HG02642 (cell line): ENCODE results near the gene ATP10A.

ENCODE experiments used
- ATAC-seq: cut with Tn5 transposase; IDR thresholded peaks from one replicate; pipeline ENCODE4 v1.9.1; 2021; ENCODE audit warnings: mild to moderate bottlenecking; ENCODE audit not compliant: unreplicated experiment, poor library complexity

Gene ATP10A

GRCh38 chr15:25797936-25798901 lies 64.9 kb downstream of the ATP10A start:
- no peak for ATAC-seq

GRCh38 chr15:25797511-25797935 lies 65.6 kb downstream of the ATP10A start:
- no peak for ATAC-seq

DNA sequence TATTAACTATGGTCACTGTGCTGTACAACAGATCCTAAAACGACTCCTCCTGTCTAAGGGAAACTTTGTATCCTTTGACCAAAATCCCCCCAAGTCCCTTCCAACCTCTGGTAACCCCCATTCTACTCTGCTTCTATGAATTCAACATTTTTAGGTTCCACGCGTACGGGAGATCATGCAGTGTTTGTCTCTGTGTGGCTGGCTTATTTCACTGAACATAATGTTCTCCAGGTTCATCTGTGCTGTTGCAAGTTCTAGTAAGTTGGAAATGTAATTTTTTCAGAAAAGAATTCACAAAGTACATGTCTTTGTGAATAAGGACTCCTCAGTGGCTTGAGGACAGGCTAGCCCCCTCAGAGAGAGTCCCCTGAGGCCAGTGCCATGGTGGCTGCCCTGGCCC lies 66.1 kb downstream of the ATP10A start:
- ATAC-seq: no peak

DNA sequence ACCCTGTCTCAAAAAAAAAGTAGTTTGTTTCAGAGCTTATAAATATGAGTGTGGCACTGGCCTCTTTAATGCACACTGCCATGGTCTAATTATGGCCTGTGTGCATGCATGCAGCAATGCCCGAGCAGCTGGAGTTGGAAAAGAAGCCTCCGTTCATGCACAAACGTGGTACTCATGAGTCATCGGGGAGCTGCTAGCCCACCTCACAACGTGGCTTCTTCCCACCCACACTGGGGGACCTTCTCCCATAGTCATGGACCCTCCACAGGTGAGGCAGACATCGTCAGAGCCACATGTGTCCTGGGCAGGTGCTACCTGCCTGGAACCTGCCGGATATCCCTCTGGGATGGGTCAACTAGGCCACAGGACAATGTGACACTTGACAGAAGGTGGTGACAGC lies 66.7 kb downstream of the ATP10A start:
- ATAC-seq: no peak

DNA sequence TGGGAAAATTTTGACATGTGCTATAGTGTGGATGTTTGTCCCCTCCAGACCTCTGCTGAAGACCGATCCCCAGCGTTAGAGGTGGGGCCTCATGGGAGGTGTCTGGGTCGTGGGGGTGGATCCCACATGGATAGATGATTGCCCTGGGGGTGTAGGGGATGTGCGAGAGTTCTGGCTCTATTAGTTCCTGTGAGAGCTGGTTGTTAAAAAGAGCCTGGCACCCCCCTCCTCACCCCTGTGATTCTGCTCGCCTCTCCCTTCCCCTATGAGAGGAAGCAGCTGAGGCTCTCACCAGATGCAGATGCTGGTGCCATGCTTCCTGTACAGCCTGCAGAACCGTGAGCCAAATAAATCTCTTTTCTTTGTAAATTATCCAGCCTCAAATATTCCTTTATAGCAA lies 67.4 kb downstream of the ATP10A start:
- no peak for ATAC-seq

GRCh38 chr15:25795061-25795460 lies 68.1 kb downstream of the ATP10A start:
- ATAC-seq: no peak

DNA sequence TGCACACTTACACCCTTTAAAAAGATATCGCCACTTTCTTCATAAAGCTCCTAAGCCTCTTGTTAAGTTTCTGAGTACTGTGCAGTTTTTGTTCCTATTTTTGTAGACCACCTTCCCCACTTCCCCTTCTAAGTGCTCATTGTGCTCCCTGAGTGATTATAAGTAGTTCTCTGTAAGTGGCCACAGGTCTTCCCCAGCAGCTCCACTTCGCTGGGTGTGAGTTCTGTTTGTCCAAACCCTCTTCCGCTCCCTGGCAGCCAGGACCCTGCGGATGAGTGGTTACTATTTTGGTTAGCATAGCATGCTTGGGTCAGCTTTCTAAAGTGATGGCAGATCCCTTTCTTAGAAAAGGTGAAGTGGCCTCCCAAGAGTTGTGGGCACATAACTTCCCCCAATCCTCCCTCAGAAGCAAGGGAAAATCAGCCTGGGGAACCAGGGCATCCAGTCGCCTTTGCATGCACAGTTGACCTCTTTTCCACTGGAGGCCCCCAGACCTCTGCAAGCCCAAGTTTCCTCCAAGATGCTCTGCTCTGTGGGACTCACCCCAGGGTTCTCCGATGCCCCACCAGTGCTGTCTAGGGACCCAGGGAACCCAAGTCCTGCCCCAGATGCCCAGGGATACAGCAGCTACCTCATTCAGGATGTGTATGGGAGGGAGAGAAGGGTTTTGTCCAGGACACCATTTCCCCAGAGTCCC lies 69.6 kb downstream of the ATP10A start:
- ATAC-seq: peak; percentile 75

- ATAC-seq: no peak
Observed at GRCh38 chr15:25792128-25792527, 71.0 kb downstream of the ATP10A start.

DNA sequence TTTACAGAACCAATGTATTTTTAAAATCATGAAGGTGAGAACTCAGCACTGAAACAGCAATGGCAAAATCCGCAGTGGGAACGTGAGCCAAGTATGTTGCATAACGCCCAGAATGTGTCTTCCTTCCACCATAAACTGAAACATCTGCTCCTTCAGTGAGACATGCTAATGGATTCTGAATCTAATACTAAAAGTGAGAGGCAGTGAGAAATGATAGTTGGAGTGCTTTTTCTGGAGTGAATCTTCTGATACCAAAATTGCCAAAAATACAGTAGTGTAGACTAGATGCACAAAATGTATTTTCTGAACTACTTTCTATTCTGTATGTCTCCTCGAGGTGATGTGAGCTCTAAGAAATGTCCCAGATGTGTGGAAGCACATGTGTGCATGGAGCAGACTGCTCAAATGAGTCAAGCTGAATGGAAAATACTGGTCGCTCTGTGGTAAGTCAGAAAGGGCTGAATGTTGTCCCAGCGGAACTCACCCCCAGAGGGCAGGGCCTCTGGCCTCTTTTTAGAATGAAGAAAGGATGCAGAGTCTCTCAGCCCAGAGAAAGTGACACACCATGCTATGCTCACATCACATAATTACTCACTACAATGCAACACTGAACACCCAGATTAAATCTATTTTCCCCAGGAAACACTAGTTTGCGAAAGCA lies 73.0 kb downstream of the ATP10A start:
- no peak for ATAC-seq

GRCh38 chr15:25789616-25789999 lies 73.5 kb downstream of the ATP10A start:
- no peak for ATAC-seq

- no peak for ATAC-seq
Observed at GRCh38 chr15:25789211-25789610, 73.9 kb downstream of the ATP10A start.

DNA sequence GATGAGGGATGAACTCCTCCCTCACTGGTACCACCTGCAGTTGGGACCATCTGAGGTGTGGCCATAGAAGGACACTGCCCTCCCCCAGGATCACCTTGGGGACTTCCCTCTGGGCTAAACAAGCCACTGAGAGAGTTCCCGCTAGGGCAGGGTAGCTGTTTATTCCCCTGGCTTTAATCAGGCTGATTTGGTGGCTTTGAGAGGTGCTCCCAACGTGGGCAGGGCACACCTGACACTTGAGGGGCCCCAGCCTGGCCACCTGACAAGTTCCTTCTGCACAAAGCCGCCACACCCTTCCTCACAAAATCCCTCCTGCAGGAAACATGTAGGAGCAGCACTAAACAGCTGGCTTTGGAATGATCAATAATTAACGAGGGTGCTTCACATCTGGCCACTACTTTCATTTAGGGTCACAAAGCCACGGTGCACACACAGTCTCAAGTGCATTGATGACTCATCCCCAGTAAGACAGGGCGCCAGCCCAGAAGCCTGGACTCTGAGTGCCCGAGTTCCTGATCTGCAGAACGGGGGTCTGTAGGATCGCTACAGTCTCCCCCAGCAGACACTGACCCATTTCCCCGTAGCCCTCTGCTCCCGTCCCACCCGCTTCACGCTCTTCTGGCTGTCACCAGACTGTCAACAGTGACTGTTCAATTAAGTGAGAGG lies 75.1 kb downstream of the ATP10A start:
- ATAC-seq: peak; percentile 55

GRCh38 chr15:25787381-25787780 lies 75.7 kb downstream of the ATP10A start:
- no peak for ATAC-seq

DNA sequence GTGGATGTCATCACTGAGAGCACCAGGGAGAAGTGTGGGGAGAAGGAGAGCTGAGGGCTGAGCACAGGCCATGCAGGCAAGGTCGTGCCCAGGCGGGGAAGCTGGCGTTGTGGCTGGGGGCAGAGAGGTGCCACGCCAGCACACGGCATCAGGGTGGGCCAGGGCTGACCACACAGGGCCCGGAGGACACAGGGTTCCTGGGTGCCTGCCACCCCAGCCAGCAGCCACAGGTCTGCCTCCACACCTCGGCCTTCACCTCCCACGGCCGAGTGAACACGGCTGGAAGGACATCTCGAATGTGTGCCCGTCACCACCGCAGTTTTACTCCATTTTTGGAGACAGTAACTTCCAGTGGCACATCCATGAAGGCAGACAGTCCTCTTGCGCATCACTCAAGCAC lies 77.1 kb downstream of the ATP10A start:
- no peak for ATAC-seq

DNA sequence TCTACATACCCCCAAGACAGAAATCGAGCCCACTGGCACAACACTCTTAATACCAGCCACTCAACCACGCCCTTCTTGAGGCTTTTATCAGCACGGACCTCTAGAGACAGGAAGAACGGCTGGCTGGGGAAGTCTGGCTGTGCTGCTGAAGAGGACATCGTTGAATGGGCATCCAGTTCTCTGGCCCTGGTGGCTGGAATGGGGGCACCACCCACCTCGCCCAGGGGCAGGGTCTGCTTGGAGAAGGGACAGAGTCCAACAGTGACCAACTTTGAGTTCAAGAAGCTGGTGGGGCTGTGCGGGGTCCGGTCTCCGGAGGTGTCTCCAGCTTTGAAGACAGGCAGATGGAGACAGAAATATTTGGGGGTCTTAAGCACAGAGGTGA lies 77.5 kb downstream of the ATP10A start:
- ATAC-seq: no peak

GRCh38 chr15:25784876-25785640 lies 78.1 kb downstream of the ATP10A start:
- ATAC-seq: no peak

DNA sequence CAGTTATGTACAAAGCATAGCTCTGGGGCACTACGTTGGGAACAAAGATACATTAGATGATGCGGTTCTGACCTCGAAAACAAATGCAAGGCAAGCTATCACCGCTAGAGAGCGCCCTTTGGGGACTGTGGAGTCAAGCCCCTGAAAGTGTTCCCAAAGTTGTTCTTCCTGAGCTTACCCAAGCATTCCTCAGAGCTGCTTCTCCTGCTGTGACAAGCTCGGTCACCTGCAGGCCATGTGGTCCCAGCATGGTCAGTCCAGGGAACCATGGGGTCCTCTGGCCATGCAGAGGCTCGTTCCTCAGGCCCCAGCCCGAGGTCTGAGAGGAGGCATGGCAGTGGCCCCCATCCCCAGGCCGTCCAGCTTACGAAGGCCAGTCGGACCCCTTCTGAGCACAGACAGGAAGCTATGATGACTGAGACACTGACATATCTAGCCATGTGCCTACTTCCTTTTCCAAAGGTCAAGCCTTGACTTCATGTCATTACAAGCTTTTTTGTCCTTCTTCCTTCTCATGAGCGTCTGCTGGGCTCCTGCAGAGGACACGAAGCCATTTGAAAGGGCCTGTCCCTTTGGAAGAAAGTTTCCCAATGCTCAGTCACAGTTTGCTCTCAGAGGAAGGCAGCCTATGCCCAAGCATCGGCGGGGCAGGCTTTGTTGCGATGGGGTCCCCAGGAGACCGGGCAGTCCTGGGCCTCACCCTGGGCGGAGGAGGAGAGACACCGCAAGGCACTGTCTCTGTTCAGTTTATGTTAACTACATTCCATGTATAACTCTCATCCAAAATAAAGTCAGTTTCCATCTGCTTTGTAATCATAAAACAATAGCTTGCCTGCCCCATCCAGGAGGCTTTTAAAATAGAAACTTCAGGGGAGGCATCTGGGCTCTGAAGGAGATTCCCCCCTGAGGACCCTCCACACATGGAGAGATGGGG lies 79.3 kb downstream of the ATP10A start:
- ATAC-seq: no peak

DNA sequence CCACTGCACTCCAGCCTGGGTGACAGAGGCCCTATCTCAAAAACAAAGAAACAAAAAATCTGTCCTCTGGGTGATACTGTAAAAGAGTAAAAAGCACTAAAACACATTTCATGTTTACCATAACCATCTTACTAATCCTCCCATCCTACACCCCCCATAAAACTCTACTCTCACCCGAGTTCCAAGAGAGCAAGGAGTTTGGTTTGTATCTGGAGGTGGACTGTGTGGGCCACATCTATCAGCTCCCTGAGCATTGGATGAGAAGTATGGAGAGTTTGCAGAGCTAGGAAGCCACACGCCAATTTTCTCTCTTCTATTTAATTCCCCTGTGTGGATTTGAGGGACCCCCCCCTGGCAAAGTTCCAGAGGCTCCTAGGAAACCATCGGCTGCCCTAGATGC lies 80.0 kb downstream of the ATP10A start:
- no peak for ATAC-seq
